ENCODE data around the gene CENPS.

GRCh38 chr1:10430216-10431069 lies at the start of gene CENPS:
- TF ChIP-seq CTCF (IDR thresholded peaks at IDR 0.05) = peak; percentile 97
- TF ChIP-seq EZH2 (IDR thresholded peaks at IDR 0.05; ENCODE audit: borderline replicate concordance, insufficient read depth, low read depth, low read length, poor library complexity, severe bottlenecking) = no peak

Data from B cell (primary cell).